GM23338 (cell line): ENCODE data around the gene FAM20C. TPM values are rescaled to one million over a fixed set of nuclear protein-coding genes. Genes with fewer than 3 reads are reported as not detected.

Experiments used
- ATAC-seq: fragments of 200-7000 bp; cut with Tn5 transposase; 3 replicates; pipeline ENCODE4 v1.9.1; 2020
- DNase-seq: peaks from one replicate; pipeline ENCODE4 v3.0.0-alpha.2; 2015; ENCODE audit warnings: low spot score
- H2AFZ ChIP-seq: fragments of 200-600 bp; sonication (generic); 2 replicates; pipeline ENCODE4 v1.8.0; 2016; ENCODE audit warnings: antibody characterized with exemption, mild to moderate bottlenecking, moderate library complexity
- H3F3A ChIP-seq: fragments of 200-600 bp; sonication (generic); replicated peaks from 2 replicates; pipeline ENCODE4 v1.8.0; 2017; ENCODE audit warnings: antibody characterized with exemption, mixed run types, low read depth
- H3K27ac ChIP-seq: fragments of 200-600 bp; sonication (generic); 2 replicates; pipeline ENCODE4 v1.6.1; 2016; ENCODE audit warnings: low read depth
- H3K27me3 ChIP-seq: fragments of 200-600 bp; sonication (generic); 2 replicates; pipeline ENCODE4 v1.8.0; 2016; ENCODE audit warnings: mild to moderate bottlenecking, mixed run types, moderate library complexity; ENCODE audit not compliant: insufficient read depth
- H3K36me3 ChIP-seq: fragments of 200-600 bp; sonication (generic); 2 replicates; pipeline ENCODE4 v1.8.0; 2016; ENCODE audit warnings: mild to moderate bottlenecking; ENCODE audit not compliant: insufficient read depth
- H3K4me1 ChIP-seq: fragments of 200-600 bp; sonication (generic); 2 replicates; pipeline ENCODE4 v1.8.0; 2016; ENCODE audit warnings: mild to moderate bottlenecking, moderate library complexity; ENCODE audit not compliant: insufficient read depth
- H3K4me2 ChIP-seq: fragments of 200-600 bp; sonication (generic); 2 replicates; pipeline ENCODE4 v1.7.1; 2017; ENCODE audit warnings: mixed run types
- H3K4me3 ChIP-seq: fragments of 200-600 bp; sonication (generic); 2 replicates; pipeline ENCODE4 v1.6.1; 2016; ENCODE audit warnings: mixed run types
- H3K79me2 ChIP-seq: fragments of 200-600 bp; sonication (generic); replicated peaks from 2 replicates; pipeline ENCODE4 v1.8.0; 2017; ENCODE audit warnings: mild to moderate bottlenecking; ENCODE audit not compliant: insufficient read depth
- H3K9me2 ChIP-seq: fragments of 200-600 bp; sonication (generic); 2 replicates; pipeline ENCODE4 v1.8.0; 2017; ENCODE audit not compliant: insufficient read depth
- H4K20me1 ChIP-seq: fragments of 200-600 bp; sonication (generic); replicated peaks from 2 replicates; pipeline ENCODE4 v1.8.0; 2017; ENCODE audit warnings: mild to moderate bottlenecking; ENCODE audit not compliant: insufficient read depth
- H3K27ac Mint-ChIP-seq: 2 replicates; pipeline ENCODE4 v1.8.0; 2020; ENCODE audit warnings: inconsistent platforms, mild to moderate bottlenecking, moderate library complexity, mixed read lengths
- H3K27me3 Mint-ChIP-seq: 3 replicates; pipeline ENCODE4 v1.8.0; 2022; ENCODE audit warnings: low read depth, mild to moderate bottlenecking, moderate library complexity, mixed read lengths, inconsistent platforms; ENCODE audit not compliant: insufficient read depth, poor library complexity
- H3K36me3 Mint-ChIP-seq: 3 replicates; pipeline ENCODE4 v1.8.0; 2021; ENCODE audit warnings: low read depth, mild to moderate bottlenecking, inconsistent platforms, moderate library complexity, mixed read lengths
- H3K4me1 Mint-ChIP-seq: 3 replicates; pipeline ENCODE4 v1.8.0; 2020; ENCODE audit warnings: mild to moderate bottlenecking, inconsistent platforms, mixed read lengths
- H3K4me3 Mint-ChIP-seq: 3 replicates; pipeline ENCODE4 v1.8.0; 2021; ENCODE audit warnings: moderate library complexity, mild to moderate bottlenecking, inconsistent platforms, mixed read lengths
- H3K9me3 Mint-ChIP-seq: 3 replicates; pipeline ENCODE4 v1.8.0; 2020; ENCODE audit warnings: moderate library complexity, mild to moderate bottlenecking, inconsistent platforms, mixed read lengths
- ETS1 ChIP-seq: IDR thresholded peaks from 2 replicates; pipeline ENCODE4 v1.6.1; 2016; ENCODE audit warnings: antibody characterized with exemption
- ZNF462 ChIP-seq: fragments of 250-450 bp; sonication (Bioruptor Pico); IDR thresholded peaks from 2 replicates; pipeline ENCODE4 v1.5.0; 2020; ENCODE audit warnings: mild to moderate bottlenecking, moderate library complexity
- polyA plus RNA-seq: library from polyadenylated mRNA; unstranded; fragments of >200 nt; fragmentation: Nextera tagmentation; extraction: Ambion mirVana; gene quantifications from 2 replicates; pipeline ENCODE4 v1.2.1, GENCODE V29; 2016
- total RNA-seq: library from RNA; depleted of rRNA; stranded (reverse); fragments of >200 nt; shearing (Covaris generic); gene quantifications from 2 replicates; pipeline ENCODE4 v1.2.3, GENCODE V29; 2014

The FAM20C gene
- total and polyA plus RNA-seq, 2 experiments from 2014 or later: 7.6 to 24.8 TPM

- no peak for TF ChIP-seq ZNF462 (CRISPR knock-in tag)
- no peak for TF ChIP-seq ETS1
These were observed 20.4 kb upstream of the FAM20C start (continued) for GRCh38 chr7:171912-172515.

DNA sequence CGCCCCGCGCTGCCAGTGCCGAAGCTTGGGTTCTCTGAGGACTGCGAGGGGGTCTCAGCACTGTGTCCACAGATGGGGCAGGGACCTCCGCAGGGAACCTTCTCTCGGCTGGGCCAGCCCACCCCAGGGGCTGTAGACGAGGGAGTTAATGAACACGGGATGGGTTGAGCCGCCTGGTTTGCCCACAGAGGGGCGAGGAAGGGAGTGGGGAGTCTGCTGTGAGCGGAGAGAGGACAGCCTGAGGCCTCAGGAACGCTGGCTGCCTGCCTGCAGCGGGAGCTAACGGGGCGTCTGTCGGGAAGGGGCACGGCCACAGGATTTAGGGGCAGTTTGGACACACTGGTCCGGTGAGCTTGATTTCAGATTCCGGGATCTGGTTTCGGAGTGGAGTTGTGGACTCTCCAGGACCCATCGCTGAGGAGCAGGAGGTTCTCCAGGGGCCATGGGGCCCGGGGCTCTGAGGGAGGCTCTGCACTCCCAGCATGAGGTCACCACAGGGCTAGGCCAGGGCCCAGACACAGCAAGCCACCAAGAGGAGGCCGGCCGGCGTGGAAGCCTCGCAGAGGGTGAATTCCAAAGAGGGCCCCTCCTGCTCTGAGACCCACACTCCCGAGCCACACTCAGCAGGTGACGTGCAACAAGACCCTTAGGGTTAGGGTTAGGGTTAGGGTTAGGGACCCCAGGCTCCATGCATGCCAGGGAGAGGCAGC is 19.0 kb upstream of the FAM20C start:
- DNase-seq: no peak
- H3K36me3 ChIP-seq: no peaks in the 10 kb centered on the region
- no peaks in the 10 kb centered on the region for H3K4me1 ChIP-seq
- no peaks in the 10 kb centered on the region for H3F3A ChIP-seq
- no peak overlapping the region for H2AFZ ChIP-seq
- H3K27me3 ChIP-seq: no peaks in the 10 kb centered on the region
- H3K27ac Mint-ChIP-seq: 0 out of 2 replicates have a peak overlapping the region, but pooled peaks have one; percentile 28
- ATAC-seq: peak; percentile 37
- no peaks in the 10 kb centered on the region for H3K79me2 ChIP-seq
- peaks cover 4% of the 10 kb centered on the region; the same call in 2 of the 3 replicates for H3K4me1 Mint-ChIP-seq
- peaks cover 10% of the 10 kb centered on the region for H3K27me3 Mint-ChIP-seq
- H3K9me3 Mint-ChIP-seq: no peaks in the 10 kb centered on the region; the same call in 2 of the 3 replicates
- no peak overlapping the region for H3K27ac ChIP-seq
- no peak overlapping the region for H3K4me2 ChIP-seq
- H4K20me1 ChIP-seq: no peaks in the 10 kb centered on the region
- no peak overlapping the region for H3K4me3 Mint-ChIP-seq
- no peaks in the 10 kb centered on the region for H3K9me2 ChIP-seq
- no peak overlapping the region for H3K4me3 ChIP-seq
- H3K36me3 Mint-ChIP-seq: no peaks in the 10 kb centered on the region; the same call in 2 of the 3 replicates
- no peak for TF ChIP-seq ZNF462 (CRISPR knock-in tag)
